Left renal cortex interstitium (tissue), 4 donors: ENCODE results near the gene TMEM245. TPM values are rescaled to one million over a fixed set of nuclear protein-coding genes. Genes with fewer than 3 reads are reported as not detected.

ENCODE experiments used
- DNase-seq, 4 donors: peaks; one replicate each; pipeline ENCODE4 v3.0.0-alpha.2; 2013; ENCODE audit warnings: low read depth in 4 of 4, low spot score in 2 of 4, missing footprints in 1 of 4
- polyA plus RNA-seq, 4 donors: library from polyadenylated mRNA; unstranded; fragments of 120-200 nt; gene quantifications; one replicate each; pipeline ENCODE4 v1.2.1, GENCODE V29; 2013; ENCODE audit not compliant: insufficient read length in 4 of 4

Gene TMEM245
- polyA plus RNA-seq, 4 donors = 57.7 to 78.0 (median 65.0) TPM

- no peak for DNase-seq
These were observed 85.6 kb downstream of the TMEM245 start for GRCh38 chr9:109033941-109034700.

- DNase-seq = no peak
These were observed 88.5 kb downstream of the TMEM245 start for GRCh38 chr9:109031241-109031640.

GRCh38 chr9:109030426-109030825, 89.3 kb downstream of the TMEM245 start:
- no peak for DNase-seq

- DNase-seq = no peak
These were observed 91.3 kb downstream of the TMEM245 start for GRCh38 chr9:109028457-109028856.

- DNase-seq = no peak
These were observed 92.6 kb downstream of the TMEM245 start for GRCh38 chr9:109027176-109027575.

- no peak for DNase-seq
These were observed 93.4 kb downstream of the TMEM245 start for GRCh38 chr9:109026306-109026705.

- no peak for DNase-seq
These were observed 96.9 kb downstream of the TMEM245 start for GRCh38 chr9:109022873-109023272.

- no peak for DNase-seq
These were observed 98.9 kb downstream of the TMEM245 start for GRCh38 chr9:109020581-109021511.

- DNase-seq = no peak
These were observed 99.6 kb downstream of the TMEM245 start for GRCh38 chr9:109020113-109020512.

GRCh38 chr9:109019420-109019819, 100.3 kb downstream of the TMEM245 start:
- no peak for DNase-seq

- DNase-seq = no peak
These were observed 102.3 kb downstream of the TMEM245 start for GRCh38 chr9:109017493-109017892.

GRCh38 chr9:109017061-109017460, 102.7 kb downstream of the TMEM245 start:
- DNase-seq = no peak

GRCh38 chr9:109016132-109016531, 103.6 kb downstream of the TMEM245 start:
- DNase-seq = no peak

GRCh38 chr9:109014608-109015280, 105.0 kb downstream of the TMEM245 start:
- DNase-seq = no peak

GRCh38 chr9:109013679-109014607, 105.8 kb downstream of the TMEM245 start:
- peak in 2 of 4 donors; percentile 79 to 87 for DNase-seq

GRCh38 chr9:109012876-109013678, 106.7 kb downstream of the TMEM245 start, which contains the start of gene CTNNAL1:
Gene CTNNAL1 (minus strand): TSS chr9:109013499. CDS start chr9:109013442, 57 bp downstream.
- peak in 2 of 4 donors; percentile 75 to 80 for DNase-seq

- DNase-seq = peak in 1 of 4 donors; percentile 44
These were observed 107.5 kb downstream of the TMEM245 start for GRCh38 chr9:109012009-109012875.

GRCh38 chr9:109011231-109011671, 108.5 kb downstream of the TMEM245 start:
- no peak for DNase-seq
